Liver (tissue), 9 donors: ENCODE results near the gene SOX13. TPM values are rescaled to one million over a fixed set of nuclear protein-coding genes. Genes with fewer than 3 reads are reported as not detected.

ENCODE experiments used
- DNase-seq: peaks from one replicate; pipeline ENCODE4 v3.0.0-alpha.2; 2017; ENCODE audit warnings: low spot score
- H3K27ac ChIP-seq, 2 donors: one replicate each; pipeline ENCODE4 v1.7.0; 2013; ENCODE audit warnings: inconsistent platforms in 2 of 2, low read length in 2 of 2, control low read depth in 1 of 2, low read depth in 1 of 2, mild to moderate bottlenecking in 1 of 2
- H3K27me3 ChIP-seq, 4 donors: one replicate each; pipeline versions ENCODE4 v1.6.1 to v1.7.0; 2013; ENCODE audit warnings: low read length in 3 of 4, inconsistent platforms in 1 of 4, mild to moderate bottlenecking in 1 of 4, moderate library complexity in 1 of 4; ENCODE audit not compliant: control insufficient read depth in 4 of 4, insufficient read depth in 4 of 4
- H3K36me3 ChIP-seq, 4 donors: one replicate each; pipeline versions ENCODE4 v1.6.1 to v1.7.0; 2013; ENCODE audit warnings: low read length in 3 of 4, mild to moderate bottlenecking in 3 of 4, low read depth in 1 of 4, moderate library complexity in 1 of 4; ENCODE audit not compliant: control insufficient read depth in 4 of 4, insufficient read depth in 3 of 4
- H3K4me1 ChIP-seq, 4 donors: one replicate each; pipeline versions ENCODE4 v1.6.1 to v1.7.0; 2013; ENCODE audit warnings: low read length in 3 of 4, mild to moderate bottlenecking in 3 of 4, moderate library complexity in 1 of 4; ENCODE audit not compliant: control insufficient read depth in 4 of 4, insufficient read depth in 4 of 4
- H3K4me3 ChIP-seq, 3 donors: one replicate each; pipeline versions ENCODE4 v1.6.1 to v1.7.0; 2013; ENCODE audit warnings: low read length in 3 of 3, control low read depth in 1 of 3, low read depth in 1 of 3, mild to moderate bottlenecking in 1 of 3
- H3K9ac ChIP-seq, 2 donors: one replicate each; pipeline ENCODE4 v1.7.0; 2013; ENCODE audit warnings: low read length in 2 of 2, mild to moderate bottlenecking in 2 of 2, moderate library complexity in 2 of 2, control low read depth in 1 of 2, low read depth in 1 of 2
- H3K9me3 ChIP-seq, 4 donors: one replicate each; pipeline versions ENCODE4 v1.6.1 to v1.7.0; 2013; ENCODE audit warnings: low read length in 3 of 4; ENCODE audit not compliant: control insufficient read depth in 4 of 4
- ATF3 ChIP-seq: IDR thresholded peaks from 2 replicates; pipeline ENCODE4 v1.6.1; 2016; ENCODE audit warnings: antibody characterized with exemption
- EGR1 ChIP-seq, 2 donors: IDR thresholded peaks; 2 replicates each; pipeline ENCODE4 v1.6.1; 2016 to 2018; ENCODE audit warnings: antibody characterized with exemption in 2 of 2, low read depth in 2 of 2
- FOXA1 ChIP-seq: IDR thresholded peaks from 2 replicates; pipeline ENCODE4 v1.6.1; 2016; ENCODE audit warnings: antibody characterized with exemption
- FOXA2 ChIP-seq: IDR thresholded peaks from 2 replicates; pipeline ENCODE4 v1.6.1; 2016; ENCODE audit warnings: antibody characterized with exemption
- GABPA ChIP-seq, 2 donors: IDR thresholded peaks in 1 of 2; conservative IDR thresholded peaks in 1 of 2; 2 replicates each; pipeline ENCODE4 v1.6.1; 2016; ENCODE audit warnings: antibody characterized with exemption in 2 of 2, mild to moderate bottlenecking in 1 of 2, moderate library complexity in 1 of 2
- HNF4A ChIP-seq, 2 donors: conservative IDR thresholded peaks; 2 replicates each; pipeline ENCODE4 v1.6.1; 2016; ENCODE audit warnings: antibody characterized with exemption in 2 of 2, mild to moderate bottlenecking in 2 of 2
- HNF4G ChIP-seq: IDR thresholded peaks from 2 replicates; pipeline ENCODE4 v1.6.1; 2016; ENCODE audit warnings: antibody characterized with exemption
- JUND ChIP-seq, 2 donors: IDR thresholded peaks; 2 replicates each; pipeline ENCODE4 v1.6.1; 2016; ENCODE audit warnings: antibody characterized with exemption in 2 of 2
- MAX ChIP-seq: IDR thresholded peaks from 2 replicates; pipeline ENCODE4 v1.6.1; 2016; ENCODE audit warnings: antibody characterized with exemption
- NR2F2 ChIP-seq: IDR thresholded peaks from 2 replicates; pipeline ENCODE4 v1.6.1; 2016; ENCODE audit warnings: antibody characterized with exemption
- RAD21 ChIP-seq, 2 donors: IDR thresholded peaks; 2 replicates each; pipeline ENCODE4 v1.6.1; 2016; ENCODE audit warnings: antibody characterized with exemption in 2 of 2, mild to moderate bottlenecking in 2 of 2
- REST ChIP-seq: IDR thresholded peaks from 2 replicates; pipeline ENCODE4 v1.6.1; 2016; ENCODE audit warnings: antibody characterized with exemption, mild to moderate bottlenecking
- SP1 ChIP-seq: IDR thresholded peaks from 2 replicates; pipeline ENCODE4 v1.6.1; 2018; ENCODE audit warnings: antibody characterized with exemption, mild to moderate bottlenecking
- YY1 ChIP-seq: IDR thresholded peaks from 2 replicates; pipeline ENCODE4 v1.6.1; 2016; ENCODE audit warnings: antibody characterized with exemption, mild to moderate bottlenecking
- ZBTB33 ChIP-seq: IDR thresholded peaks from 2 replicates; pipeline ENCODE4 v1.6.1; 2016; ENCODE audit warnings: antibody characterized with exemption
- WGBS: extraction: QIAGEN DNeasy Blood & Tissue Kit; methylation state at CpG from one replicate; pipeline ENCODE4 v1.1.7; 2013; 5-methylcytosine and 5-hydroxymethylcytosine counted together
- polyA plus RNA-seq, 2 donors: library from polyadenylated mRNA; stranded (reverse) in 1 of 2; unstranded in 1 of 2; fragments of 200-250 nt in 1 of 2; fragments of >200 nt in 1 of 2; fragmentation: Nextera tagmentation in 1 of 2; extraction: Ambion mirVana in 1 of 2; gene quantifications; one replicate each; pipeline versions ENCODE4 v1.2.1 to v1.2.3, GENCODE V29; 2013 to 2015
- total RNA-seq, 2 donors: library from RNA; depleted of rRNA; stranded (reverse); fragments of >200 nt; gene quantifications; one replicate each; pipeline ENCODE4 v1.2.3, GENCODE V29; 2014
- donor health status: healthy.
- donor health status: healthy.
- donor health status: healthy.
- donor health status: healthy.
- donor health status: healthy.

SOX13 gene
- total and polyA plus RNA-seq, 4 donors = 7.8 to 15.5 (median 8.7) TPM

- TF ChIP-seq REST (no peak), HNF4G (no peak), MAX (no peak), NR2F2 (no peak), RAD21 (IDR thresholded peaks at IDR 0.05) (no peak), EGR1 (IDR thresholded peaks at IDR 0.05; ENCODE audit: low read depth in 2 of 2) (no peak)
These were observed 46.8 kb upstream of the SOX13 start (continued) for GRCh38 chr1:204025917-204026707.

- no peak overlapping the region for H3K4me3 ChIP-seq
- no peaks in the 10 kb centered on the region for H3K27me3 ChIP-seq
- TF ChIP-seq GABPA (IDR thresholded peaks at IDR 0.05 in 1 of 2, conservative IDR thresholded peaks at IDR 0.05 in 1 of 2) = no peak
- no peak for TF ChIP-seq FOXA2
- TF ChIP-seq JUND (IDR thresholded peaks at IDR 0.05) = no peak
- TF ChIP-seq SP1 = no peak
- TF ChIP-seq HNF4A (conservative IDR thresholded peaks at IDR 0.05) = no peak
- TF ChIP-seq YY1 = no peak
- no peak for TF ChIP-seq REST
- no peak for TF ChIP-seq ATF3
- TF ChIP-seq EGR1 (IDR thresholded peaks at IDR 0.05; ENCODE audit: low read depth in 2 of 2) = no peak
- TF ChIP-seq ZBTB33 = no peak
- TF ChIP-seq FOXA1 = no peak
- no peaks in the 10 kb centered on the region for H3K9me3 ChIP-seq
- 84% methylated on average over 3 of the region's 3 CpGs for WGBS
- H3K9ac ChIP-seq = no peak overlapping the region
- no peak for DNase-seq
- no peaks in the 10 kb centered on the region for H3K36me3 ChIP-seq
- no peak overlapping the region for H3K27ac ChIP-seq
- no peaks in the 10 kb centered on the region for H3K4me1 ChIP-seq
These were observed 45.5 kb upstream of the SOX13 start for GRCh38 chr1:204027446-204027845.
